Right lobe of liver (tissue), 4 donors: Measurements from ENCODE around the gene CASR.

Experiments
- POLR2A ChIP-seq: fragments of 450-650 bp; IDR thresholded peaks from one replicate; pipeline ENCODE4 v1.6.1; 2017; ENCODE audit warnings: antibody characterized with exemption, mild to moderate bottlenecking
- TF ChIP-seq, protein P1 (sequence below), 4 donors: fragments of 200-600 bp in 3 of 4; fragments of 450-650 bp in 1 of 4; IDR thresholded peaks; one replicate each; pipeline versions ENCODE4 v1.5.1 to v1.8.0; 2016 to 2022; ENCODE audit warnings: antibody characterized with exemption in 4 of 4, mild to moderate bottlenecking in 2 of 4
- donor health status: DM: no; HTN: no; CAD: no.
- donor health status: DM: no; HTN: no; CAD: no.
- donor health status: DM: no; HTN: yes; CAD: no.

DNA sequence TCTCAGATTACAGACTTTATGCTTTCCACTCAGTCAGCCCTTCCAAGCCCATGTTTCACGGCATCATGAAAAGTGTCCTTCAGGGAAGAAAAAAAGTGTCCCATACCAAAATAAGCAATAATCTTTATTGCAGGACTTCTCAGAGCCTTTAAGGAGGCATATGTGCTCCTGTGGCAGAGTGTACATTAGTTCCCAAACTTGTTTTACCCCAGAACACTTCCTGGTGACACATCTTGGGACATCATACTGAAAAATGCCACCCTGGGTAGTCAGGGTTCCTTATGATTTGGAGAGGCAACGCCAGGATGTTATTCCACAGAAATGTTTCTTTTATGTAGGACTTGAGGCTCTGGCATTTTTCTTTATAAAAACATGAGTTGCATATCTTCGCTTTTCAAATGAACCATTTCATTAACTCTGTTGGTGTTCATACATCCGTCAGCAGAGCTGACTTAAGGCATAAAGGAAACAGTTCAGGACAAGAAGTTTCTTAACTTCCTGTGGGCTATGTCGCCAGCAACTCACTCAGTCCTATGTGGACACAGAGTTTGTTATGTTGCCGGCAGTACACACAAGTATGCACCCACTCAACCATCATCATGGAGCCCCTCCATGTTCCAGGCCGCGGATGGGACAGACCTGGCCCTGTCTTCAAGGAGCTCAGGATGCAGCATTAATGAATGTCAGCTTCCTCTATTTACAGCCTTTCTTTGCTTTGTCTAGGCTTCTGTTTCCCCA lies 63.8 kb downstream of the CASR start:
- TF ChIP-seq, protein P1, sequence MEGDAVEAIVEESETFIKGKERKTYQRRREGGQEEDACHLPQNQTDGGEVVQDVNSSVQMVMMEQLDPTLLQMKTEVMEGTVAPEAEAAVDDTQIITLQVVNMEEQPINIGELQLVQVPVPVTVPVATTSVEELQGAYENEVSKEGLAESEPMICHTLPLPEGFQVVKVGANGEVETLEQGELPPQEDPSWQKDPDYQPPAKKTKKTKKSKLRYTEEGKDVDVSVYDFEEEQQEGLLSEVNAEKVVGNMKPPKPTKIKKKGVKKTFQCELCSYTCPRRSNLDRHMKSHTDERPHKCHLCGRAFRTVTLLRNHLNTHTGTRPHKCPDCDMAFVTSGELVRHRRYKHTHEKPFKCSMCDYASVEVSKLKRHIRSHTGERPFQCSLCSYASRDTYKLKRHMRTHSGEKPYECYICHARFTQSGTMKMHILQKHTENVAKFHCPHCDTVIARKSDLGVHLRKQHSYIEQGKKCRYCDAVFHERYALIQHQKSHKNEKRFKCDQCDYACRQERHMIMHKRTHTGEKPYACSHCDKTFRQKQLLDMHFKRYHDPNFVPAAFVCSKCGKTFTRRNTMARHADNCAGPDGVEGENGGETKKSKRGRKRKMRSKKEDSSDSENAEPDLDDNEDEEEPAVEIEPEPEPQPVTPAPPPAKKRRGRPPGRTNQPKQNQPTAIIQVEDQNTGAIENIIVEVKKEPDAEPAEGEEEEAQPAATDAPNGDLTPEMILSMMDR (IDR thresholded peaks at IDR 0.05) = no peak
- no peak for TF ChIP-seq POLR2A
